WERI-Rb-1 (cell line): ENCODE data around the gene COTL1.

ENCODE experiments used
- DNase-seq: peaks from one replicate; pipeline ENCODE4 v3.0.0-alpha.2; 2020
- H3K27ac ChIP-seq: fragments of 250-450 bp; sonication (Bioruptor Pico); 2 replicates; pipeline ENCODE4 v1.5.1; 2020; ENCODE audit warnings: mild to moderate bottlenecking, moderate library complexity
- H3K27me3 ChIP-seq: fragments of 250-450 bp; sonication (Bioruptor Pico); 2 replicates; pipeline ENCODE4 v1.5.1; 2021; ENCODE audit warnings: mild to moderate bottlenecking, low read depth, moderate library complexity; ENCODE audit not compliant: insufficient read depth, severe bottlenecking
- H3K36me3 ChIP-seq: fragments of 250-450 bp; sonication (Bioruptor Pico); 2 replicates; pipeline ENCODE4 v1.5.1; 2020; ENCODE audit warnings: mild to moderate bottlenecking, moderate library complexity
- H3K4me3 ChIP-seq: 2 replicates; pipeline ENCODE4 v1.5.1; 2011; ENCODE audit warnings: low read depth, mild to moderate bottlenecking, control low read depth, low read length
- H3K9me3 ChIP-seq: fragments of 250-450 bp; sonication (Bioruptor Pico); 2 replicates; pipeline ENCODE4 v1.5.1; 2021; ENCODE audit warnings: mild to moderate bottlenecking, moderate library complexity; ENCODE audit not compliant: severe bottlenecking
- CTCF ChIP-seq: IDR thresholded peaks from 2 replicates; pipeline ENCODE4 v1.5.1; 2011; ENCODE audit warnings: low read depth, mild to moderate bottlenecking, control low read depth, inconsistent platforms, low read length

COTL1 gene

GRCh38 chr16:84548508-84548907 is 69.4 kb downstream of the COTL1 start:
- Histone ChIP-seq H3K36me3 (no peaks in the 10 kb centered on the region), H3K9me3 (no peaks in the 10 kb centered on the region), H3K27me3 (no peaks in the 10 kb centered on the region), H3K27ac (peak overlapping the region; percentile 43), H3K4me3 (no peak overlapping the region)
- DNase-seq: no peak
- TF ChIP-seq CTCF: no peak

GRCh38 chr16:84547546-84548061 is 70.3 kb downstream of the COTL1 start:
- peak overlapping the region; percentile 80 for H3K27ac ChIP-seq
- no peak for TF ChIP-seq CTCF
- no peak for DNase-seq
- no peaks in the 10 kb centered on the region for H3K9me3 ChIP-seq
- H3K27me3 ChIP-seq: no peaks in the 10 kb centered on the region
- no peaks in the 10 kb centered on the region for H3K36me3 ChIP-seq
- no peak overlapping the region; the same call in 1 of the 2 replicates for H3K4me3 ChIP-seq

GRCh38 chr16:84546669-84547545 is 71.0 kb downstream of the COTL1 start:
- H3K27me3 ChIP-seq: no peaks in the 10 kb centered on the region
- no peaks in the 10 kb centered on the region for H3K36me3 ChIP-seq
- no peaks in the 10 kb centered on the region for H3K9me3 ChIP-seq
- peak; percentile 16 for DNase-seq
- H3K27ac ChIP-seq: peak overlapping the region; percentile 80
- TF ChIP-seq CTCF: no peak
- H3K4me3 ChIP-seq: no peak overlapping the region; the same call in 1 of the 2 replicates

GRCh38 chr16:84545114-84545737 is 72.7 kb downstream of the COTL1 start:
- no peak overlapping the region for H3K27ac ChIP-seq
- no peak overlapping the region for H3K4me3 ChIP-seq
- no peaks in the 10 kb centered on the region for H3K36me3 ChIP-seq
- no peak for DNase-seq
- H3K27me3 ChIP-seq: no peaks in the 10 kb centered on the region
- H3K9me3 ChIP-seq: no peaks in the 10 kb centered on the region
- TF ChIP-seq CTCF: no peak

GRCh38 chr16:84544031-84544773 is 73.7 kb downstream of the COTL1 start:
- H3K9me3 ChIP-seq: no peaks in the 10 kb centered on the region
- no peaks in the 10 kb centered on the region for H3K27me3 ChIP-seq
- H3K36me3 ChIP-seq: no peaks in the 10 kb centered on the region
- no peak overlapping the region for H3K4me3 ChIP-seq
- TF ChIP-seq CTCF: no peak
- H3K27ac ChIP-seq: no peak overlapping the region
- no peak for DNase-seq
